WTC11 (cell line): ENCODE data around the gene ZDHHC8. TPM values are rescaled to one million over a fixed set of nuclear protein-coding genes. Genes with fewer than 3 reads are reported as not detected.

Experiments
- ATAC-seq: fragments of 200-7000 bp; cut with Tn5 transposase; 2 replicates; pipeline ENCODE4 v1.10.0; 2021; ENCODE audit warnings: mild to moderate bottlenecking, moderate library complexity
- CTCF ChIA-PET: fragments of 300-600 bp; sonication (Branson Sonifier 250); formaldehyde crosslinking; loops from one replicate; lab custom pipeline; 2021; ENCODE audit warnings: antibody characterized with exemption; lab: Charles Lee
- POLR2A ChIA-PET: fragments of 350-600 bp; sonication (Branson Sonifier 250); formaldehyde crosslinking; loops from one replicate; lab custom pipeline; 2021; ENCODE audit warnings: antibody characterized with exemption; lab: Charles Lee
- DNase-seq: peaks from one replicate; pipeline ENCODE4 v3.0.0; 2021; ENCODE audit warnings: low spot score
- H3K27ac Mint-ChIP-seq: 2 replicates; pipeline ENCODE4 v1.8.0; 2021; ENCODE audit warnings: mixed read lengths
- H3K27me3 Mint-ChIP-seq: 2 replicates; pipeline ENCODE4 v1.8.0; 2021; ENCODE audit warnings: low read depth, mild to moderate bottlenecking, moderate library complexity, mixed read lengths
- H3K36me3 Mint-ChIP-seq: 2 replicates; pipeline ENCODE4 v1.8.0; 2021; ENCODE audit warnings: mixed read lengths
- H3K4me1 Mint-ChIP-seq: 2 replicates; pipeline ENCODE4 v1.8.0; 2022; ENCODE audit warnings: mixed read lengths
- H3K4me3 Mint-ChIP-seq: 2 replicates; pipeline ENCODE4 v1.8.0; 2021; ENCODE audit warnings: mild to moderate bottlenecking, moderate library complexity, mixed read lengths
- H3K9me3 Mint-ChIP-seq: 2 replicates; pipeline ENCODE4 v1.8.0; 2021; ENCODE audit warnings: mixed read lengths
- AFF4 ChIP-seq: sonication (generic); formaldehyde crosslinking; IDR thresholded peaks from 2 replicates; pipeline ENCODE4 v1.8.1; 2023; ENCODE audit warnings: mild to moderate bottlenecking, missing genetic modification reagents, borderline replicate concordance
- CREB1 ChIP-seq: sonication (generic); formaldehyde crosslinking; IDR thresholded peaks from 2 replicates; pipeline ENCODE4 v1.8.0; 2023; ENCODE audit warnings: mild to moderate bottlenecking, missing genetic modification reagents
- CTCF ChIP-seq: fragments of 200-600 bp; IDR thresholded peaks from 2 replicates; pipeline ENCODE4 v1.8.0; 2022; ENCODE audit warnings: antibody characterized with exemption
- GTF2I ChIP-seq: fragments of 250-450 bp; sonication (Bioruptor Pico); conservative IDR thresholded peaks from 2 replicates; pipeline ENCODE4 v1.4.0; 2021; ENCODE audit warnings: mild to moderate bottlenecking
- NR1H2 ChIP-seq: sonication (generic); formaldehyde crosslinking; IDR thresholded peaks from 2 replicates; pipeline ENCODE4 v1.9.0; 2021; ENCODE audit warnings: mild to moderate bottlenecking, moderate library complexity, missing genetic modification reagents
- OVOL2 ChIP-seq: fragments of 250-450 bp; sonication (Bioruptor Pico); IDR thresholded peaks from 2 replicates; pipeline ENCODE4 v1.9.0; 2021; ENCODE audit warnings: mild to moderate bottlenecking, borderline replicate concordance
- RELA ChIP-seq: sonication (generic); formaldehyde crosslinking; IDR thresholded peaks from 2 replicates; pipeline ENCODE4 v1.8.1; 2022; ENCODE audit warnings: missing genetic modification reagents, mild to moderate bottlenecking, borderline replicate concordance
- SMAD4 ChIP-seq: sonication (generic); formaldehyde crosslinking; IDR thresholded peaks from 2 replicates; pipeline ENCODE4 v1.8.0; 2022; ENCODE audit warnings: mild to moderate bottlenecking, missing genetic modification reagents
- SOX15 ChIP-seq: fragments of 250-450 bp; sonication (Bioruptor Pico); IDR thresholded peaks from 2 replicates; pipeline ENCODE4 v1.9.0; 2021; ENCODE audit warnings: mild to moderate bottlenecking
- SP1 ChIP-seq: sonication (generic); formaldehyde crosslinking; conservative IDR thresholded peaks from 2 replicates; pipeline ENCODE4 v1.8.1; 2022; ENCODE audit warnings: missing genetic modification reagents
- TCF7 ChIP-seq: sonication (generic); formaldehyde crosslinking; IDR thresholded peaks from 2 replicates; pipeline ENCODE4 v1.8.0; 2022; ENCODE audit warnings: mild to moderate bottlenecking, low read depth, missing genetic modification reagents, moderate library complexity
- TEAD1 ChIP-seq: sonication (generic); formaldehyde crosslinking; IDR thresholded peaks from 2 replicates; pipeline ENCODE4 v1.8.0; 2022; ENCODE audit warnings: mild to moderate bottlenecking, missing genetic modification reagents
- TP53 ChIP-seq: sonication (generic); formaldehyde crosslinking; IDR thresholded peaks from 2 replicates; pipeline ENCODE4 v1.8.1; 2023; ENCODE audit warnings: mild to moderate bottlenecking, missing genetic modification reagents
- ZNF317 ChIP-seq: sonication (generic); formaldehyde crosslinking; IDR thresholded peaks from 2 replicates; pipeline ENCODE4 v1.8.1; 2023; ENCODE audit warnings: low read depth, mild to moderate bottlenecking, moderate library complexity, missing genetic modification reagents, borderline replicate concordance
- ZNF416 ChIP-seq: fragments of 250-450 bp; sonication (Bioruptor Pico); IDR thresholded peaks from 2 replicates; pipeline ENCODE4 v1.9.0; 2021; ENCODE audit warnings: mild to moderate bottlenecking, inconsistent platforms
- ZNF532 ChIP-seq: fragments of 250-450 bp; sonication (Bioruptor Pico); IDR thresholded peaks from 2 replicates; pipeline ENCODE4 v1.9.0; 2021; ENCODE audit warnings: mild to moderate bottlenecking, borderline replicate concordance
- total RNA-seq: library from RNA; stranded (reverse); gene quantifications from 3 replicates; pipeline ENCODE4 v1.2.3, GENCODE V29; 2021

ZDHHC8 gene
- total RNA-seq, 1 experiment from 2014 or later = 79.7 TPM

GRCh38 chr22:20180245-20180630 is 48.6 kb downstream of the ZDHHC8 start:
- CTCF ChIA-PET = interaction anchor here (0.6 kb wide), 1 partner anchor 58 kb away, joined by 3 read pairs; no protein-coding TSS in a partner anchor
- POLR2A ChIA-PET = no interaction called here
- peak; percentile 44 for DNase-seq

GRCh38 chr22:20180640-20181039 is 49.0 kb downstream of the ZDHHC8 start:
- H3K4me3 Mint-ChIP-seq = no peak overlapping the region
- no peaks in the 10 kb centered on the region for H3K9me3 Mint-ChIP-seq
- ATAC-seq (no peak), DNase-seq (no peak)
- CTCF ChIA-PET = interaction anchor here (0.6 kb wide), 1 partner anchor 58 kb away, joined by 3 read pairs; no protein-coding TSS in a partner anchor
- H3K27ac Mint-ChIP-seq = no peak overlapping the region
- no peaks in the 10 kb centered on the region for H3K27me3 Mint-ChIP-seq
- H3K4me1 Mint-ChIP-seq = no peaks in the 10 kb centered on the region
- no peak for TF ChIP-seq TP53 (CRISPR knock-in tag)
- no peaks in the 10 kb centered on the region for H3K36me3 Mint-ChIP-seq
- POLR2A ChIA-PET = no interaction called here

More at GRCh38 chr22:20180245-20180630, 48.6 kb downstream of the ZDHHC8 start:
- Mint-ChIP-seq H3K27me3 (no peaks in the 10 kb centered on the region), H3K4me3 (no peak overlapping the region), H3K27ac (no peak overlapping the region), H3K4me1 (no peaks in the 10 kb centered on the region), H3K9me3 (no peaks in the 10 kb centered on the region), H3K36me3 (no peaks in the 10 kb centered on the region)
- no peak for TF ChIP-seq TEAD1 (CRISPR knock-in tag)
- TF ChIP-seq GTF2I = no peak
- TF ChIP-seq AFF4 = no peak
- TF ChIP-seq CTCF = peak; percentile 21; the same call in 1 of the 2 replicates
- TF ChIP-seq SOX15 (CRISPR knock-in tag) = no peak
- ATAC-seq = peak; percentile 52

- Mint-ChIP-seq H3K9me3 (no peaks in the 10 kb centered on the region), H3K27me3 (no peaks in the 10 kb centered on the region), H3K36me3 (no peaks in the 10 kb centered on the region), H3K4me1 (no peaks in the 10 kb centered on the region), H3K27ac (no peak overlapping the region), H3K4me3 (no peak overlapping the region)
- DNase-seq = no peak
- ATAC-seq = no peak
- POLR2A ChIA-PET = no interaction called here
- TF ChIP-seq ZNF532 = no peak
- TF ChIP-seq SMAD4 (CRISPR knock-in tag) = no peak
- no peak for TF ChIP-seq GTF2I
- TF ChIP-seq TCF7 (CRISPR knock-in tag) = no peak
- TF ChIP-seq NR1H2 (CRISPR knock-in tag) = no peak
- TF ChIP-seq ZNF317 (CRISPR knock-in tag) = no peak
- no peak for TF ChIP-seq OVOL2
- no peak for TF ChIP-seq CREB1
- no peak for TF ChIP-seq SP1 (CRISPR knock-in tag)
- TF ChIP-seq ZNF416 (CRISPR knock-in tag) = no peak
- TF ChIP-seq RELA (CRISPR knock-in tag) = no peak
- CTCF ChIA-PET = no interaction called here
Measured at GRCh38 chr22:20181194-20181883, 49.7 kb downstream of the ZDHHC8 start.
